Endothelial cell of umbilical vein (primary cell): ENCODE results near the gene RASAL1. TPM values are rescaled to one million over a fixed set of nuclear protein-coding genes. Genes with fewer than 3 reads are reported as not detected.

Experiments
- BruUV-seq: library from RNA; stranded (reverse); fragments of 400-500 nt; replicated peaks from 2 replicates; lab custom pipeline; 2021; lab: Mats Ljungman, UMichigan
- CTCF ChIA-PET: fragments of 300-600, 350-600 bp; sonication (Branson Sonifier 250); formaldehyde crosslinking; loops from one replicate; lab custom pipeline; 2021; ENCODE audit warnings: antibody characterized with exemption, inconsistent platforms; lab: Charles Lee
- POLR2A ChIA-PET: fragments of 300-600, 350-600 bp; sonication (Branson Sonifier 250); formaldehyde crosslinking; loops from one replicate; lab custom pipeline; 2021; ENCODE audit warnings: antibody characterized with exemption, inconsistent platforms; lab: Charles Lee
- DNase-seq: peaks from one replicate; pipeline ENCODE4 v3.0.0-alpha.2; 2011; ENCODE audit warnings: low read depth, low spot score
- FAIRE-seq: peaks from 2 replicates; lab custom pipeline; 2011; peaks lifted over from hg19 to GRCh38; lab: Jason Lieb, UNC
- H2AFZ ChIP-seq: 2 replicates; pipeline ENCODE4 v1.6.0; 2012; ENCODE audit warnings: low read depth, low read length, control low read depth, inconsistent platforms
- H3K27ac ChIP-seq: 2 replicates; pipeline ENCODE4 v1.5.1; 2011; ENCODE audit warnings: low read depth, mild to moderate bottlenecking, control low read depth, low read length, moderate library complexity; ENCODE audit not compliant: insufficient read depth
- H3K27me3 ChIP-seq, 2 experiments: 2 replicates each; pipeline versions ENCODE4 v1.6.0 to v1.6.1; 2011; ENCODE audit warnings: low read length in 2 of 2, mixed read lengths in 1 of 2; ENCODE audit not compliant: control insufficient read depth in 2 of 2, insufficient read depth in 2 of 2
- H3K36me3 ChIP-seq, 2 experiments: 2 replicates in 1 of 2; 3 replicates in 1 of 2; pipeline ENCODE4 v1.5.1; 2011; ENCODE audit warnings: low read length in 2 of 2, mild to moderate bottlenecking in 1 of 2, moderate library complexity in 1 of 2; ENCODE audit not compliant: control insufficient read depth in 2 of 2, insufficient read depth in 2 of 2; ENCODE audit errors: extremely low read depth in 1 of 2
- H3K4me1 ChIP-seq: 3 replicates; pipeline ENCODE4 v1.5.1; 2011; ENCODE audit warnings: mild to moderate bottlenecking, low read length; ENCODE audit not compliant: control insufficient read depth, insufficient read depth; ENCODE audit errors: extremely low read depth
- H3K4me2 ChIP-seq: 2 replicates; pipeline ENCODE4 v1.6.1; 2011; ENCODE audit warnings: low read length, control low read depth, mixed read lengths; ENCODE audit not compliant: insufficient read depth
- H3K4me3 ChIP-seq, 3 experiments: fragments of 200-600 bp in 1 of 3; sonication (generic), shearing (Covaris generic) in 1 of 3; replicated peaks in 1 of 3; 2 replicates each; pipeline ENCODE4 v1.5.1; 2011 to 2016; ENCODE audit warnings: control low read depth in 3 of 3, low read length in 3 of 3, mild to moderate bottlenecking in 2 of 3, inconsistent platforms in 1 of 3, low read depth in 1 of 3, moderate library complexity in 1 of 3; ENCODE audit not compliant: insufficient read depth in 1 of 3
- H3K79me2 ChIP-seq: 2 replicates; pipeline ENCODE4 v1.6.0; 2012; ENCODE audit warnings: low read length, inconsistent platforms; ENCODE audit not compliant: control insufficient read depth, insufficient read depth
- H3K9ac ChIP-seq: replicated peaks from 2 replicates; pipeline ENCODE3; 2011; ENCODE audit warnings: low read length, control low read depth; ENCODE audit not compliant: insufficient read depth; ENCODE audit errors: extremely low read depth
- H3K9me1 ChIP-seq: replicated peaks from 3 replicates; pipeline ENCODE4 v1.6.0; 2011; ENCODE audit warnings: mild to moderate bottlenecking, low read length; ENCODE audit not compliant: control insufficient read depth, insufficient read depth; ENCODE audit errors: extremely low read depth
- H3K9me3 ChIP-seq: replicated peaks from 2 replicates; pipeline ENCODE4 v1.5.1; 2012; ENCODE audit warnings: low read length, inconsistent platforms; ENCODE audit not compliant: control insufficient read depth, insufficient read depth
- H4K20me1 ChIP-seq: replicated peaks from 2 replicates; pipeline ENCODE3; 2011; ENCODE audit warnings: mild to moderate bottlenecking, low read length; ENCODE audit not compliant: control insufficient read depth, insufficient read depth; ENCODE audit errors: extremely low read depth
- EZH2 ChIP-seq: IDR thresholded peaks from 2 replicates; pipeline ENCODE4 v1.6.1; 2012; ENCODE audit warnings: borderline replicate concordance, low read depth, mild to moderate bottlenecking, moderate library complexity, low read length, inconsistent platforms; ENCODE audit not compliant: severe bottlenecking
- FOS ChIP-seq: IDR thresholded peaks from 2 replicates; pipeline ENCODE4 v1.6.1; 2011; ENCODE audit warnings: mild to moderate bottlenecking, low read length, moderate library complexity, borderline replicate concordance; ENCODE audit not compliant: insufficient read depth
- GATA2 ChIP-seq: IDR thresholded peaks from 2 replicates; pipeline ENCODE4 v1.7.0; 2011; ENCODE audit warnings: low read depth, mild to moderate bottlenecking, moderate library complexity, mixed read lengths, low read length; ENCODE audit not compliant: insufficient read length, insufficient read depth
- JUN ChIP-seq: IDR thresholded peaks from 2 replicates; pipeline ENCODE4 v1.6.1; 2011; ENCODE audit warnings: borderline replicate concordance, low read depth; ENCODE audit not compliant: insufficient read length, insufficient read depth
- MYC ChIP-seq: IDR thresholded peaks from one replicate; pipeline ENCODE4 v1.6.1; 2011; ENCODE audit warnings: mild to moderate bottlenecking, low read depth, low read length
- POLR2A ChIP-seq: IDR thresholded peaks from 2 replicates; pipeline ENCODE4 v1.6.1; 2012; ENCODE audit warnings: low read depth, mild to moderate bottlenecking, control low read depth, low read length
- POLR2AphosphoS5 ChIP-seq: IDR thresholded peaks from 2 replicates; pipeline ENCODE4 v1.6.1; 2012; ENCODE audit warnings: low read depth, mild to moderate bottlenecking, control low read depth, low read length, moderate library complexity; ENCODE audit not compliant: insufficient read depth
- dilution Hi-C: fragments of 300-500 bp; cut with MboI; formaldehyde crosslinking; loops from one replicate; pipeline ENCODE4 v1.15.0; 2019; ENCODE audit warnings: low sequenced_read_pairs; ENCODE audit not compliant: extremely low pct_ligation_motif_present
- intact Hi-C: fragments of 100-400 bp; cut with micrococcal nuclease; formaldehyde crosslinking; loops from one replicate; pipeline ENCODE4 v1.10.0; 2022
- polyA plus RNA-seq, 4 experiments: library from polyadenylated mRNA; depleted of rRNA in 3 of 4; stranded (reverse) in 3 of 4; unstranded in 1 of 4; fragments of >200 nt; gene quantifications; 2 replicates each; pipeline versions ENCODE4 v1.2.1 to v1.2.3, GENCODE V29; 2011 to 2012; ENCODE audit warnings: missing spikeins in 1 of 4
- total RNA-seq: library from RNA; stranded (reverse); gene quantifications from 2 replicates; pipeline ENCODE4 v1.2.3, GENCODE V29; 2021
- TF ChIP-seq, protein P1 (sequence below): IDR thresholded peaks from 2 replicates; pipeline ENCODE4 v1.6.1; 2011; ENCODE audit not compliant: insufficient read depth, insufficient read length
- TF ChIP-seq, protein P2 (sequence below), 2 donors: IDR thresholded peaks; 1 replicate in 1 of 2; 2 replicates in 1 of 2; pipeline ENCODE4 v1.5.1; 2011; ENCODE audit warnings: low read length in 2 of 2, mild to moderate bottlenecking in 2 of 2, moderate library complexity in 2 of 2, control low read depth in 1 of 2, inconsistent platforms in 1 of 2, low read depth in 1 of 2; ENCODE audit not compliant: insufficient read depth in 1 of 2; ENCODE audit errors: extremely low read depth in 1 of 2

RASAL1 gene
- total and polyA plus RNA-seq, 2 donors (not counting 3 experiments of a cell fraction or from before 2014, with no cell fraction given): not detected

DNA sequence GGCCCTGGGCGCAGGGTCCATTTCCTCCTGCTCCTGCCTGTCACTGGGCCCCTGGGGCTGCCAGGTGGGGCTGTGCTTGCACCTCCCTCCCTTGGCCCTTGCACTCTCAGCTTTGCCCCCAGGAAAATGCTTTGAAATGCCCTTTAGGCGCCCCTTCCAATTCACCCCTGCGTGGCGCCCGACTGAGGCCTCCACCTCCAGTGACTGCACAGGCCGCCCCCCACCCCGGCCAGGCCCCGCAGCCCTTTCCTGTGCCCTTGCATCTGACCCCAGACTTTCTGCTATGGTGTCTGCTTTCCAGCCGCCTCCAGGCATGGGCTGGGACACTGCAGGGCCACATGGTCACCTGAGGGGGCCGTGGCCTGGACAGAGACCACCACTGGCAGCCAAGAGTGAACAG, 32.3 kb upstream of the RASAL1 start:
- intact Hi-C loops: no loop called here
- H3K9ac ChIP-seq: no peak overlapping the region
- no peaks in the 10 kb centered on the region for H3K27me3 ChIP-seq
- ChIA-PET POLR2A (no interaction called here), CTCF (no interaction called here)
- H2AFZ ChIP-seq: no peak overlapping the region
- H3K4me1 ChIP-seq: no peaks in the 10 kb centered on the region
- H3K36me3 ChIP-seq: peaks cover 21 to 44% of the 10 kb centered on the region in 2 experiments
- no peak for TF ChIP-seq EZH2
- TF ChIP-seq GATA2: no peak
- TF ChIP-seq, protein P1, sequence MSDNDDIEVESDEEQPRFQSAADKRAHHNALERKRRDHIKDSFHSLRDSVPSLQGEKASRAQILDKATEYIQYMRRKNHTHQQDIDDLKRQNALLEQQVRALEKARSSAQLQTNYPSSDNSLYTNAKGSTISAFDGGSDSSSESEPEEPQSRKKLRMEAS: no peak
- TF ChIP-seq POLR2A: no peak
- TF ChIP-seq POLR2AphosphoS5: no peak
- TF ChIP-seq, protein P2, sequence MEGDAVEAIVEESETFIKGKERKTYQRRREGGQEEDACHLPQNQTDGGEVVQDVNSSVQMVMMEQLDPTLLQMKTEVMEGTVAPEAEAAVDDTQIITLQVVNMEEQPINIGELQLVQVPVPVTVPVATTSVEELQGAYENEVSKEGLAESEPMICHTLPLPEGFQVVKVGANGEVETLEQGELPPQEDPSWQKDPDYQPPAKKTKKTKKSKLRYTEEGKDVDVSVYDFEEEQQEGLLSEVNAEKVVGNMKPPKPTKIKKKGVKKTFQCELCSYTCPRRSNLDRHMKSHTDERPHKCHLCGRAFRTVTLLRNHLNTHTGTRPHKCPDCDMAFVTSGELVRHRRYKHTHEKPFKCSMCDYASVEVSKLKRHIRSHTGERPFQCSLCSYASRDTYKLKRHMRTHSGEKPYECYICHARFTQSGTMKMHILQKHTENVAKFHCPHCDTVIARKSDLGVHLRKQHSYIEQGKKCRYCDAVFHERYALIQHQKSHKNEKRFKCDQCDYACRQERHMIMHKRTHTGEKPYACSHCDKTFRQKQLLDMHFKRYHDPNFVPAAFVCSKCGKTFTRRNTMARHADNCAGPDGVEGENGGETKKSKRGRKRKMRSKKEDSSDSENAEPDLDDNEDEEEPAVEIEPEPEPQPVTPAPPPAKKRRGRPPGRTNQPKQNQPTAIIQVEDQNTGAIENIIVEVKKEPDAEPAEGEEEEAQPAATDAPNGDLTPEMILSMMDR (IDR thresholded peaks at IDR 0.05; ENCODE audit: extremely low read depth in 1 of 2, insufficient read depth in 1 of 2, low read depth in 1 of 2, low read length in 2 of 2): no peak
- no peak for TF ChIP-seq MYC
- no peak for TF ChIP-seq FOS
- no peak for TF ChIP-seq JUN
- H3K9me3 ChIP-seq: no peaks in the 10 kb centered on the region
- H3K4me3 ChIP-seq: no peak overlapping the region
- H3K9me1 ChIP-seq: no peaks in the 10 kb centered on the region
- no peaks in the 10 kb centered on the region for H4K20me1 ChIP-seq
- no peak for FAIRE-seq
- DNase-seq: no peak
- no TSS peak for BruUV-seq
- no peak overlapping the region for H3K27ac ChIP-seq
- no peak overlapping the region for H3K4me2 ChIP-seq
- H3K79me2 ChIP-seq: no peaks in the 10 kb centered on the region
- dilution Hi-C loops: no loop called here
